ENCODE results near the gene PLA2G4F. TPM values are rescaled to one million over a fixed set of nuclear protein-coding genes. Genes with fewer than 3 reads are reported as not detected.

The PLA2G4F gene
- total and polyA plus RNA-seq, 12 donors: 0.03 to 13.8 (median 1.7) TPM

DNA sequence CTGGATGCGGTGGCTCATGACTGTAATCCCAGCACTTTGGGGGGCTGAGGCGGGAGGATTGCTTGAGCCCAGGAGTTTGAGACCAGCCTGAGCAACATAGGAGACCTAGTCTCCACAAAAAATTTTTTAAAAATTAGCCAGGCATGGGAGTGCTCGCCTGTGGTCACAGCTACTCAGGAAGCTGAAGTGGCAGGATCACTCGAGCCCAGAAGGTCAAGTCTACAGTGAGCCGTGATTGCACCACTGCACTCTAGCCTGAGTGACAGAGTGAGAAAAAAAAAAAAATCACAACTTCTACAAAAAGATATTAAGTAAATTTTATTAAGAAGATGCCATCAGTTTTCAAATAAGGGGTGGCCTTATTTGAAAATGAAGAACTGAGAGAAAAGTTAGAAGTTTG is 50.1 kb downstream of the PLA2G4F start:
- Histone ChIP-seq H3K27ac (no peak overlapping the region), H3K9me3 (peaks cover 0 to 9% (median 0%) of the 10 kb centered on the region in 11 donors), H3K4me3 (no peak overlapping the region), H3K36me3 (no peaks in the 10 kb centered on the region), H3K4me1 (peaks cover 0 to 9% (median 0%) of the 10 kb centered on the region in 9 donors), H3K27me3 (peaks cover 0 to 6% (median 0%) of the 10 kb centered on the region in 7 donors)
- WGBS, 2 donors: 83% methylated on average over 5 of the region's 5 CpGs
- no peak for TF ChIP-seq CTCF (IDR thresholded peaks at IDR 0.05)
- intact Hi-C loops (cut with DNase I): no loop called here
- DNase-seq (no peak), ATAC-seq (no peak)

DNA sequence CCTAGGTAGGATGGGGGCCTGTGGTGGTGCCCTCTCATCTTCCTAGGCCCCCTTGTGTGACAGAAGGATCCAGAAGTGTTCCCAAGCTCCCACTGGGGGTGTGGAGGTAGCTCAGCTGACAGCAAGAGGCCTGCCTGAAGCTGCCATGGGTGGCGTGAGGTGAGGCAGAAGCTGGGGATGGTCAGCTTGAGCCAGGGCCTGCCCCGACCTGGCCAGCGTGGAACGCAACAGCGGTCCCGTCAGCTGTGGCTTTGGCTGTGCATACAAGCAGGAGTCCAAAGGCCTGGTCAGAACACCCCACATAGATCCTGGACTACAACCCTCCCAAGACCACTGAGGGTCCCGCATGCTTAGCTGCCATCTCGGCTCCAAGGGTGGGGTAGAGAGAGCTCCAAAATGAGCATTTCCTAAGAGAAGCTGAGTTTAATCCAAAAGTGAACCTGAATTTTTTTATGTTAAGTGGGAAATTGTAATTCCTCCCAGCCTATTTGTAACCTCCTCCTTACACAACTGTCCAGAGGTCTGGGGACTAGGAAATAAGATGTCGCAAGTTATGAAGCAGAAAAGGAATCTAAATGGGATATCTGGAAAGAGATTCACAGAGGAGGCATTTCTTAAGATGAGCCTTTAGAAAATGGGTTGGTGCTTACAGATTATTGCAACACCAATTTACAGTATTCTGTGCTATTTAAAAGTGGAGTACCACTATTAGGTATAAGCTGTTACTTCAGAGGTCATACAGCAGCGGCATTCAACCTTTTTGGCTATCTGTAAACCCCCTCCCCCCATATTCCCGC is 52.1 kb downstream of the PLA2G4F start:
- no peak overlapping the region for H3K4me3 ChIP-seq
- no peak for ATAC-seq
- peaks cover 0 to 16% (median 0%) of the 10 kb centered on the region in 9 donors for H3K4me1 ChIP-seq
- peaks cover 0 to 6% (median 0%) of the 10 kb centered on the region in 7 donors for H3K27me3 ChIP-seq
- intact Hi-C loops (cut with DNase I): no loop called here
- 93 to 96% methylated on average over 11 of the region's 11 CpGs for WGBS, 2 donors
- TF ChIP-seq CTCF (IDR thresholded peaks at IDR 0.05): no peak
- H3K36me3 ChIP-seq: no peaks in the 10 kb centered on the region
- no peak for DNase-seq
- H3K9me3 ChIP-seq: peaks cover 0 to 9% (median 0%) of the 10 kb centered on the region in 11 donors
- H3K27ac ChIP-seq: no peak overlapping the region

DNA sequence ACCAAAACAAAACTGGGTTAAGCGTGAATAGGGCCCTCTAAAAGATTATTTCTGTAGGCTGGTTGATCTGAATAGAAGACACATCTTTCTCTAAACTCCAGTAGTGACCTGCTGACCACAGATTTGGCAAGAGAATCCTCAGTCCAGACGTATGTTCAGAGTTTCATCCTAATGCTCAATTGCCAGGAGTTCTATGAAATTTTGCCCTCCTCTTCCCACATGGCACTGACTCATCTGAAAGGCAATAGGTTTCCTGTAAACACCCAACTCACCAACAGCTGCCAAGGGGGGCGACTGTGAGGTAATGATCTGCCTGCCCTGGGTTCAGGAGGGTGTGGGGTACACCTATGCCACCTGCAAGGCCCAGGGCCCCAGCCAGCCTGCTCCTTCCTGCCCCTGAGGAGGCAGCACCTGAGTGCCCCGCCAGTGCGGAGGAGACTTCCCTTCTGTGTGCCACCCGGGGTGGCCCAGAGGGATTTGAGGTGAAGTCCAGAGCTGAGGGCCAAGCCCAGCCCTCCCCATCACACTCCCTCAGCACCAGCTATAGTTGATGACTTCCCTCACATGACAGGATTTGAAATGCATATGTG is 53.7 kb downstream of the PLA2G4F start:
- 76 to 82% methylated on average over 6 of the region's 6 CpGs for WGBS, 2 donors
- intact Hi-C loops (cut with DNase I): no loop called here
- Histone ChIP-seq H3K27me3 (peaks cover 0 to 4% (median 0%) of the 10 kb centered on the region in 7 donors), H3K27ac (no peak overlapping the region), H3K4me3 (no peak overlapping the region), H3K36me3 (no peaks in the 10 kb centered on the region), H3K9me3 (no peaks in the 10 kb centered on the region), H3K4me1 (peaks cover 0 to 16% (median 0%) of the 10 kb centered on the region in 9 donors)
- TF ChIP-seq CTCF (IDR thresholded peaks at IDR 0.05): no peak
- no peak for ATAC-seq
- no peak for DNase-seq

- Histone ChIP-seq H3K36me3 (no peaks in the 10 kb centered on the region), H3K27ac (no peak overlapping the region), H3K4me3 (no peak overlapping the region), H3K9me3 (no peaks in the 10 kb centered on the region), H3K27me3 (no peaks in the 10 kb centered on the region), H3K4me1 (peaks cover 0 to 11% (median 0%) of the 10 kb centered on the region in 9 donors)
- 85 to 86% methylated on average over 1 of the region's 1 CpG for WGBS, 2 donors
- DNase-seq (no peak), ATAC-seq (no peak)
- no peak for TF ChIP-seq CTCF (IDR thresholded peaks at IDR 0.05)
- intact Hi-C loops (cut with DNase I): no loop called here
These were observed 54.6 kb downstream of the PLA2G4F start for GRCh38 chr15:42101861-42102260.

Data from heart right ventricle (tissue), 16 donors.